Measurements from ENCODE around the gene CACNG7. TPM values are rescaled to one million over a fixed set of nuclear protein-coding genes. Genes with fewer than 3 reads are reported as not detected.
A peak's percentile ranks its signal among the peaks of the same experiment; 100 is the strongest.

CACNG7 gene
- total RNA-seq, 1 experiment from 2014 or later: not detected

GRCh38 chr19:53865523-53865917 lies 43.6 kb upstream of the CACNG7 start:
- peaks cover 25% of the 10 kb centered on the region for H3K79me2 ChIP-seq (ENCODE audit: low read length)

GRCh38 chr19:53865918-53866864 lies 42.9 kb upstream of the CACNG7 start:
- peak overlapping the region; percentile 83 for H3K9ac ChIP-seq (ENCODE audit: low read length)

More at GRCh38 chr19:53865523-53865917, 43.6 kb upstream of the CACNG7 start:
- BruUV-seq (replicated peaks): no TSS peak
- ChIA-PET CTCF (interaction anchor here (1.0 kb wide), 3 partner anchors 115 to 166 kb away, joined by 3 to 8 read pairs (median 3); no protein-coding TSS in a partner anchor), POLR2A (ENCODE audit: unreplicated experiment) (interaction anchor here (0.6 to 1.0 kb wide), 3 partner anchors 19 to 159 kb away, joined by 3 to 4 read pairs (median 4); no protein-coding TSS in a partner anchor)
- peak overlapping the region; percentile 88 for H3K27ac ChIP-seq (ENCODE audit: low read length)
- no peaks in the 10 kb centered on the region for H3K9me3 ChIP-seq (ENCODE audit: low read length)
- ATAC-seq (no peak), DNase-seq (no peak)
- H3K36me3 ChIP-seq (ENCODE audit: low read depth, low read length): no peaks in the 10 kb centered on the region
- H3F3A ChIP-seq (ENCODE audit: low read length, unreplicated experiment): no peaks in the 10 kb centered on the region
- peak overlapping the region; percentile 83 for H3K9ac ChIP-seq (ENCODE audit: low read length)
- peak overlapping the region; percentile 87 for H3K4me2 ChIP-seq (ENCODE audit: low read length)
- no peaks in the 10 kb centered on the region for H3K27me3 ChIP-seq (ENCODE audit: low read length)
- H3K4me3 ChIP-seq (ENCODE audit: low read length): peak overlapping the region; percentile 52; the same call in 1 of the 2 replicates
- no peaks in the 10 kb centered on the region for H4K20me1 ChIP-seq (ENCODE audit: low read length)
- H3K9me2 ChIP-seq (replicated peaks; ENCODE audit: low read length): no peaks in the 10 kb centered on the region
- H3K4me1 ChIP-seq (ENCODE audit: insufficient read depth, low read length): peaks cover 35% of the 10 kb centered on the region
- TF ChIP-seq, protein P1, sequence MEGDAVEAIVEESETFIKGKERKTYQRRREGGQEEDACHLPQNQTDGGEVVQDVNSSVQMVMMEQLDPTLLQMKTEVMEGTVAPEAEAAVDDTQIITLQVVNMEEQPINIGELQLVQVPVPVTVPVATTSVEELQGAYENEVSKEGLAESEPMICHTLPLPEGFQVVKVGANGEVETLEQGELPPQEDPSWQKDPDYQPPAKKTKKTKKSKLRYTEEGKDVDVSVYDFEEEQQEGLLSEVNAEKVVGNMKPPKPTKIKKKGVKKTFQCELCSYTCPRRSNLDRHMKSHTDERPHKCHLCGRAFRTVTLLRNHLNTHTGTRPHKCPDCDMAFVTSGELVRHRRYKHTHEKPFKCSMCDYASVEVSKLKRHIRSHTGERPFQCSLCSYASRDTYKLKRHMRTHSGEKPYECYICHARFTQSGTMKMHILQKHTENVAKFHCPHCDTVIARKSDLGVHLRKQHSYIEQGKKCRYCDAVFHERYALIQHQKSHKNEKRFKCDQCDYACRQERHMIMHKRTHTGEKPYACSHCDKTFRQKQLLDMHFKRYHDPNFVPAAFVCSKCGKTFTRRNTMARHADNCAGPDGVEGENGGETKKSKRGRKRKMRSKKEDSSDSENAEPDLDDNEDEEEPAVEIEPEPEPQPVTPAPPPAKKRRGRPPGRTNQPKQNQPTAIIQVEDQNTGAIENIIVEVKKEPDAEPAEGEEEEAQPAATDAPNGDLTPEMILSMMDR (conservative IDR thresholded peaks at IDR 0.05; ENCODE audit: low read depth, low read length): no peak
- TF ChIP-seq EZH2phosphoT487 (IDR thresholded peaks at IDR 0.05; ENCODE audit: borderline replicate concordance, low read length): no peak
- TF ChIP-seq EZH2 (IDR thresholded peaks at IDR 0.05; ENCODE audit: low read length, unreplicated experiment): no peak
- intact Hi-C loops (cut with micrococcal nuclease): no loop called here
- H2AFZ ChIP-seq (ENCODE audit: low read length): no peak overlapping the region

More at GRCh38 chr19:53865918-53866864, 42.9 kb upstream of the CACNG7 start:
- POLR2A ChIA-PET (ENCODE audit: unreplicated experiment): interaction anchor here (0.5 to 1.0 kb wide), 6 partner anchors 11 to 478 kb away, joined by 3 to 5 read pairs (median 4); no protein-coding TSS in a partner anchor
- Histone ChIP-seq H3K27me3 (ENCODE audit: low read length) (no peaks in the 10 kb centered on the region), H2AFZ (ENCODE audit: low read length) (0 out of 2 replicates have a peak overlapping the region, but pooled peaks have one; percentile 18), H3K9me2 (replicated peaks; ENCODE audit: low read length) (no peaks in the 10 kb centered on the region), H3K27ac (ENCODE audit: low read length) (peak overlapping the region; percentile 88), H3K79me2 (ENCODE audit: low read length) (peaks cover 31% of the 10 kb centered on the region), H3K4me1 (ENCODE audit: insufficient read depth, low read length) (peaks cover 35% of the 10 kb centered on the region), H3K36me3 (ENCODE audit: low read depth, low read length) (no peaks in the 10 kb centered on the region), H3K9me3 (ENCODE audit: low read length) (no peaks in the 10 kb centered on the region), H3K4me3 (ENCODE audit: low read length) (peak overlapping the region; percentile 52), H3K4me2 (ENCODE audit: low read length) (peak overlapping the region; percentile 87), H3F3A (ENCODE audit: low read length, unreplicated experiment) (no peaks in the 10 kb centered on the region), H4K20me1 (ENCODE audit: low read length) (no peaks in the 10 kb centered on the region)
- CTCF ChIA-PET: interaction anchor here (1.0 kb wide), 3 partner anchors 114 to 165 kb away, joined by 3 to 8 read pairs (median 3); no protein-coding TSS in a partner anchor
- DNase-seq: peak; percentile 82
- BruUV-seq (replicated peaks): no TSS peak
- ATAC-seq: peak; percentile 32
- intact Hi-C loops (cut with micrococcal nuclease): loop anchor here (1.0 kb wide), 1 partner anchor 24 kb away; no protein-coding TSS in a partner anchor
- no peak for TF ChIP-seq EZH2phosphoT487 (IDR thresholded peaks at IDR 0.05; ENCODE audit: borderline replicate concordance, low read length)
- TF ChIP-seq EZH2 (IDR thresholded peaks at IDR 0.05; ENCODE audit: low read length, unreplicated experiment): no peak
- TF ChIP-seq, protein P1 (conservative IDR thresholded peaks at IDR 0.05; ENCODE audit: low read depth, low read length): no peak

Data from PC-3 (cell line).